Melanocyte of skin (primary cell): ENCODE results near the gene AIF1L. TPM values are rescaled to one million over a fixed set of nuclear protein-coding genes. Genes with fewer than 3 reads are reported as not detected.

Experiments
- small RNA-seq, 2 donors: library from RNA; depleted of rRNA; stranded (forward); fragments of <200 nt; gene quantifications; one replicate each; pipeline ENCODE3, GENCODE V24; 2012
- total RNA-seq, 2 donors: library from RNA; depleted of rRNA; stranded (reverse); fragments of >200 nt; gene quantifications; 2 replicates each; pipeline ENCODE4 v1.2.3, GENCODE V29; 2012

Gene AIF1L
- total RNA-seq: 10 to 100 TPM; 39.6 to 62.6 TPM

DNA sequence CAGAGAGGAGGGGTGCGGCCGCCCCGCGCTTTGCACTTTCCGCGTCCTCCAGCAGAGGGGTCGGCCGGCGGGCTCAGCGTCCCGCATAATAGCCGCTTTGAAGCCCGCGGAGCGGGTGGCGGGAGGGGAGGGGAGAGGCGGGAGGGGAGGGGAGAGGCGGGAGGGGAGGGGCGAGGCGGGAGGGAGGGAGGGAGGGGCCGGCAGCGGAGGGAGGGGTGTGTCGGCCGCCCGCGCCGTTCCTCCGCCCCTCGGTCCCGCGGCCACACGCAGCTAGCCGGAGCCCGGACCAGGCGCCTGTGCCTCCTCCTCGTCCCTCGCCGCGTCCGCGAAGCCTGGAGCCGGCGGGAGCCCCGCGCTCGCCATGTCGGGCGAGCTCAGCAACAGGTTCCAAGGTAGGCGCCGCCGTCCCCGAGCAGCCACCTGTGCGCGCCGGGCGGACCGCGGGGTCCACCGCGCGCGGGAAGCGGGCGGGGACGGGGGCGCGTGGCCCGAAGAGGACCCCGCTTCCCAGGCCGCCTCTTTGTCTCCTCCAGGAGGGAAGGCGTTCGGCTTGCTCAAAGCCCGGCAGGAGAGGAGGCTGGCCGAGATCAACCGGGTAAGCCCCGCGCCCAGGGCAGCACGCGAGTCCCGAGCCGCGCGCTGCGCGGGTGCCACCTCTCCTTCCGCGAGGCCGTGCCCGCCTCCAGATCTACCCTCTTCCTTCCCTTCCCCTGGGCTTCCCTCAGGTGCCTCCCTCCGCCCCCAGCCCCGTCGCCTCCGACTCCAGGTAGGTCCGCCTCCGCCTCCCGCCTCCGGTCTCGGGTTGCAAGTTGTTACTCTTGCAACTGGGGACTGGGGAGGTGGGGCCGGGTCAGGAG lies at the start of gene AIF1L:
AIF1L (plus strand) TSS at position 263 of the 857 bp plus-strand sequence; CDS start at position 362, 99 bp downstream.

GRCh38 chr9:131125288-131126058 lies 29.1 kb downstream of the AIF1L start, which contains the start of gene NUP214:
TSS of gene NUP214 (plus strand) at chr9:131125586. CDS start at chr9:131125705, 119 bp downstream.

Small RNA genes within 50 kb of the gene (small RNA-seq; reads per million reads assigned to genes)
- gene RNU6-881P: 0 reads per million in 2 donors

Other genes starting within 250 kb of the AIF1L start
- gene QRFP, start 199.7 kb upstream of the AIF1L start, total RNA-seq: not detected
- gene FIBCD1, start 157.3 kb upstream of the AIF1L start, total RNA-seq: under 1 TPM; under 0.01 to 0.67 TPM
- gene LAMC3, start 87.4 kb upstream of the AIF1L start, total RNA-seq: under 1 TPM; 0.33 to 0.69 TPM
- gene NUP214, start 29.1 kb downstream of the AIF1L start, total RNA-seq: 10 to 100 TPM; 19.6 to 21.6 TPM
- gene FAM78A, start 180.0 kb downstream of the AIF1L start, total RNA-seq: 1 to 10 TPM; 6.3 to 7.6 TPM
- gene PLPP7, start 193.2 kb downstream of the AIF1L start, total RNA-seq: 10 to 100 TPM in 1 of 2 donors, 1 to 10 TPM in 1; 4.7 to 13.4 TPM